CD14-positive monocyte (primary cell): ENCODE results near the gene WHRN. TPM values are rescaled to one million over a fixed set of nuclear protein-coding genes. Genes with fewer than 3 reads are reported as not detected.

ENCODE experiments used
- DNase-seq, 3 donors: peaks; one replicate each; pipeline ENCODE4 v3.0.0-alpha.2; 2011 to 2022
- H2AFZ ChIP-seq: 2 replicates; pipeline ENCODE4 v1.6.0; 2012; ENCODE audit warnings: mild to moderate bottlenecking, low read depth, low read length, inconsistent platforms; ENCODE audit not compliant: insufficient read depth, poor library complexity, severe bottlenecking
- H3K27ac ChIP-seq, 2 donors: 1 replicate in 1 of 2; 2 replicates in 1 of 2; pipeline ENCODE4 v1.5.1; 2012 to 2013; ENCODE audit warnings: low read length in 2 of 2, control low read depth in 1 of 2, inconsistent platforms in 1 of 2, low read depth in 1 of 2, mild to moderate bottlenecking in 1 of 2
- H3K27me3 ChIP-seq, 2 donors: one replicate each; pipeline versions ENCODE4 v1.6.0 to v1.6.1; 2011 to 2013; ENCODE audit warnings: low read length in 2 of 2; ENCODE audit not compliant: control insufficient read depth in 2 of 2, insufficient read depth in 2 of 2
- H3K36me3 ChIP-seq, 2 donors: replicated peaks in 1 of 2; 1 replicate in 1 of 2; 2 replicates in 1 of 2; pipeline versions ENCODE4 v1.5.1 to v1.6.1; 2012 to 2013; ENCODE audit warnings: low read length in 2 of 2, control low read depth in 1 of 2, inconsistent platforms in 1 of 2, mild to moderate bottlenecking in 1 of 2; ENCODE audit not compliant: insufficient read depth in 2 of 2, control insufficient read depth in 1 of 2
- H3K4me1 ChIP-seq, 2 donors: 1 replicate in 1 of 2; 2 replicates in 1 of 2; pipeline versions ENCODE4 v1.5.1 to v1.6.1; 2012 to 2013; ENCODE audit warnings: low read length in 2 of 2, control low read depth in 1 of 2, inconsistent platforms in 1 of 2, mild to moderate bottlenecking in 1 of 2, moderate library complexity in 1 of 2; ENCODE audit not compliant: insufficient read depth in 2 of 2, control insufficient read depth in 1 of 2
- H3K4me2 ChIP-seq: replicated peaks from 2 replicates; pipeline ENCODE3; 2012; ENCODE audit warnings: low read length, moderate library complexity, mild to moderate bottlenecking; ENCODE audit not compliant: poor library complexity, severe bottlenecking; ENCODE audit errors: extremely low read depth
- H3K4me3 ChIP-seq, 3 experiments: fragments of 200-600 bp in 1 of 3; sonication (generic) in 1 of 3; replicated peaks in 1 of 3; 1 replicate in 2 of 3; 2 replicates in 1 of 3; pipeline ENCODE4 v1.5.1; 2011 to 2013; ENCODE audit warnings: low read length in 3 of 3, mild to moderate bottlenecking in 3 of 3, control low read depth in 2 of 3, low read depth in 2 of 3, inconsistent platforms in 1 of 3, moderate library complexity in 1 of 3
- H3K79me2 ChIP-seq: 2 replicates; pipeline ENCODE4 v1.6.0; 2012; ENCODE audit warnings: mild to moderate bottlenecking, control low read depth, inconsistent platforms, low read length, moderate library complexity; ENCODE audit not compliant: insufficient read depth
- H3K9ac ChIP-seq: 2 replicates; pipeline ENCODE4 v1.6.0; 2017; ENCODE audit warnings: low read length, mild to moderate bottlenecking; ENCODE audit not compliant: insufficient read depth, poor library complexity, severe bottlenecking
- H3K9me3 ChIP-seq, 2 donors: replicated peaks in 1 of 2; 1 replicate in 1 of 2; 2 replicates in 1 of 2; pipeline versions ENCODE4 v1.5.1 to v1.6.1; 2012 to 2013; ENCODE audit warnings: low read length in 2 of 2, control low read depth in 1 of 2; ENCODE audit not compliant: control insufficient read depth in 1 of 2, insufficient read depth in 1 of 2
- H4K20me1 ChIP-seq: 2 replicates; pipeline ENCODE4 v1.6.0; 2012; ENCODE audit warnings: mild to moderate bottlenecking, low read length, control low read depth, moderate library complexity; ENCODE audit not compliant: insufficient read depth
- H3K27ac Mint-ChIP-seq, 7 donors: one replicate each; pipeline ENCODE4 v1.8.0; 2020; ENCODE audit warnings: mild to moderate bottlenecking in 7 of 7, mixed read lengths in 7 of 7, moderate library complexity in 6 of 7, inconsistent platforms in 2 of 7
- H3K27me3 Mint-ChIP-seq, 3 donors: one replicate each; pipeline ENCODE4 v1.8.0; 2021 to 2022; ENCODE audit warnings: low read depth in 3 of 3, mild to moderate bottlenecking in 3 of 3, mixed read lengths in 3 of 3, moderate library complexity in 3 of 3, inconsistent platforms in 1 of 3
- H3K36me3 Mint-ChIP-seq, 2 donors: one replicate each; pipeline ENCODE4 v1.8.0; 2020; ENCODE audit warnings: mixed read lengths in 2 of 2, inconsistent platforms in 1 of 2, mild to moderate bottlenecking in 1 of 2
- H3K4me1 Mint-ChIP-seq: one replicate; pipeline ENCODE4 v1.8.0; 2020; ENCODE audit warnings: mild to moderate bottlenecking, mixed read lengths
- H3K4me3 Mint-ChIP-seq, 2 donors: one replicate each; pipeline ENCODE4 v1.8.0; 2020; ENCODE audit warnings: mild to moderate bottlenecking in 2 of 2, mixed read lengths in 2 of 2, moderate library complexity in 1 of 2
- H3K9me3 Mint-ChIP-seq, 7 donors: one replicate each; pipeline ENCODE4 v1.8.0; 2020 to 2022; ENCODE audit warnings: mixed read lengths in 7 of 7, mild to moderate bottlenecking in 6 of 7, moderate library complexity in 6 of 7, inconsistent platforms in 2 of 7
- CTCF ChIP-seq: fragments of 200-600 bp; IDR thresholded peaks from one replicate; pipeline ENCODE4 v1.8.0; 2022; ENCODE audit warnings: antibody characterized with exemption, mild to moderate bottlenecking
- WGBS: methylation state at CpG from one replicate; pipeline ENCODE4 v1.1.5; 2013; ENCODE audit warnings: missing lambda C conversion rate; ENCODE audit not compliant: insufficient coverage; 5-methylcytosine and 5-hydroxymethylcytosine counted together
- intact Hi-C, 2 donors: fragments of 100-400 bp; cut with micrococcal nuclease; formaldehyde crosslinking; loops; one replicate each; pipeline versions ENCODE4 v1.15.0 to v1.15.1; 2023
- polyA plus RNA-seq, 3 donors: library from polyadenylated mRNA; depleted of rRNA in 1 of 3; unstranded in 2 of 3; stranded (reverse) in 1 of 3; fragments of 300-500 nt in 2 of 3; fragments of >200 nt in 1 of 3; fragmentation: Illumina TruSeq in 2 of 3; gene quantifications; 1 replicate in 2 of 3; 2 replicates in 1 of 3; pipeline ENCODE4 v1.2.3, GENCODE V29; 2012 to 2021

WHRN gene
- polyA plus RNA-seq, 3 donors: 0.13 to 0.59 (median 0.30) TPM

GRCh38 chr9:114357360-114357759 is 147.9 kb downstream of the WHRN start:
- H3K9ac ChIP-seq: no peak overlapping the region
- peaks cover 56% of the 10 kb centered on the region for H3K79me2 ChIP-seq
- peak overlapping the region in 1 of 2 donors; percentile 62 for H3K27ac ChIP-seq
- peaks cover 89 to 97% of the 10 kb centered on the region in 2 donors for H3K36me3 Mint-ChIP-seq
- no peaks in the 10 kb centered on the region for H3K9me3 Mint-ChIP-seq
- no peak for DNase-seq
- peaks cover 3% of the 10 kb centered on the region for H3K4me1 Mint-ChIP-seq
- H3K27ac Mint-ChIP-seq: peak overlapping the region in 4 of 7 donors; percentile 34 to 76 (median 62)
- intact Hi-C loops: no loop called here
- H3K27me3 Mint-ChIP-seq: no peaks in the 10 kb centered on the region
- H3K4me2 ChIP-seq: no peak overlapping the region
- H2AFZ ChIP-seq: no peak overlapping the region
- 96% methylated on average over 4 of the region's 6 CpGs for WGBS
- no peaks in the 10 kb centered on the region for H3K27me3 ChIP-seq
- no peak overlapping the region for H3K4me3 Mint-ChIP-seq
- H3K9me3 ChIP-seq: no peaks in the 10 kb centered on the region
- H4K20me1 ChIP-seq: peaks cover 92% of the 10 kb centered on the region
- H3K4me3 ChIP-seq: no peak overlapping the region
- TF ChIP-seq CTCF: no peak
- no peaks in the 10 kb centered on the region for H3K4me1 ChIP-seq
- H3K36me3 ChIP-seq: peaks cover 96 to 98% of the 10 kb centered on the region in 2 donors

- Mint-ChIP-seq H3K9me3 (no peaks in the 10 kb centered on the region), H3K27ac (peak overlapping the region in 5 of 7 donors; percentile 34 to 77 (median 74)), H3K4me3 (no peak overlapping the region), H3K4me1 (peaks cover 3% of the 10 kb centered on the region), H3K36me3 (peaks cover 87 to 97% of the 10 kb centered on the region in 2 donors), H3K27me3 (no peaks in the 10 kb centered on the region)
- Histone ChIP-seq H3K4me3 (no peak overlapping the region), H2AFZ (no peak overlapping the region), H3K27ac (peak overlapping the region in 1 of 2 donors; percentile 62), H3K27me3 (no peaks in the 10 kb centered on the region), H4K20me1 (peaks cover 92% of the 10 kb centered on the region), H3K9me3 (no peaks in the 10 kb centered on the region), H3K79me2 (peaks cover 51% of the 10 kb centered on the region), H3K9ac (no peak overlapping the region), H3K4me1 (no peaks in the 10 kb centered on the region), H3K4me2 (no peak overlapping the region), H3K36me3 (peaks cover 96 to 98% of the 10 kb centered on the region in 2 donors)
- TF ChIP-seq CTCF: no peak
- DNase-seq: no peak
- 100% methylated on average over 2 of the region's 6 CpGs for WGBS
- intact Hi-C loops: no loop called here
Observed at GRCh38 chr9:114356792-114357191, 148.5 kb downstream of the WHRN start.
